HG03175 (cell line): Measurements from ENCODE around the gene KRTAP4-4.
A peak's percentile ranks its signal among the peaks of the same experiment; 100 is the strongest.
"Not testable (repeated sequence)": the region's sequence is repeated elsewhere in the genome, so short reads cannot be mapped to it uniquely, and the experiment has no call there.

Source experiments
- ATAC-seq: cut with Tn5 transposase; IDR thresholded peaks from one replicate; pipeline ENCODE4 v1.9.1; 2021; ENCODE audit warnings: mild to moderate bottlenecking, moderate library complexity; ENCODE audit not compliant: unreplicated experiment

KRTAP4-4 gene

GRCh38 chr17:41160648-41161047 is at the start of gene KRTAP4-4:
Gene KRTAP4-4 (minus strand): TSS chr17:41160748. CDS start chr17:41160691, 57 bp downstream.
- no peak for ATAC-seq

DNA sequence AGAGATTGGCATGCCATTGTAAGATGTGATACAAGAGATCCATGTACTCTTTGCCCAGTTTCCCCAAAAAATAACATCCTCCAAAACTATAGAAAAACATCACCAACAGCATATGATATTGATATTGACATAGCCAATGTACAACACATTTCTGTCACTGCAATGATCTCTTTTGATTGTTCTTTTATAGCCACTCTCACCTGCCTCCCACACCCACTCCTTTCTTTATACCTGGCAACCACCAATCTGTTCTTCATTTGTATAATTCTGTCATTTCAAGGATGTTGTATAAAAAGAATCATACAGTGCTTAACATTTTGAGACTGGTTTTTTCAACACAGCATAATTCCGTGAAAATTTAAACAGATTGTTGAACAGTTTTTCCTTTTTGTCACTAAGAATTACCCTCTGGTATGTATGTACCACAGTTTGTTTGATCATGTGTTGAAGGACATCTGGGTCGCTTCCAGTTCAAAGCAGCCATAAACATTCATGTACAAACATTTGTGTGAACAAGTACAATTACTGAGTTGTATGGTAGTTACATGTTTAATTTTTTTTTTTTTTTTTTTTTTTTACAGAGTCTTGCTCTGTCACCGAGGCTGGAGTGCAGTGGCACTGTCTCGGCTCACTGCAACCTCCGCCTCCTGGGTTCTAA is 39.0 kb upstream of the KRTAP4-4 start:
- no peak for ATAC-seq

DNA sequence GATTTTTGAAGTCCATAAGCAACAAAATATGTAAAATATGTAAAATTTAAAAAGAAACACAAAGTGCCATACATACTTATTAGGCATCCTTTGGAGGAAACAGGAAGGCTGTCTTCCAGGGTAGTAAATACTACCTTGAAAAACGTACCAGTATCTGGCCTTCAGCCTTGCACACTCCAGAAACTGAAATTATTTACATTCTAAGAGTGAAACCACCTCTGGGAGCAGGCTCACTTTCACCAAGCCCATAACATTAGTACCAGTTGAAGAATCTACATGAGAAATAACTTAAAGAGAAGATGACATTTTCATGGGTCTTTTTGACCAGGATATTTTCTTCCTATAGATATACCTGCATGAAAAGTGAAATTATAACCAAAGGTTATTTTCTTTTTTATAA is 35.5 kb upstream of the KRTAP4-4 start:
- no peak for ATAC-seq

DNA sequence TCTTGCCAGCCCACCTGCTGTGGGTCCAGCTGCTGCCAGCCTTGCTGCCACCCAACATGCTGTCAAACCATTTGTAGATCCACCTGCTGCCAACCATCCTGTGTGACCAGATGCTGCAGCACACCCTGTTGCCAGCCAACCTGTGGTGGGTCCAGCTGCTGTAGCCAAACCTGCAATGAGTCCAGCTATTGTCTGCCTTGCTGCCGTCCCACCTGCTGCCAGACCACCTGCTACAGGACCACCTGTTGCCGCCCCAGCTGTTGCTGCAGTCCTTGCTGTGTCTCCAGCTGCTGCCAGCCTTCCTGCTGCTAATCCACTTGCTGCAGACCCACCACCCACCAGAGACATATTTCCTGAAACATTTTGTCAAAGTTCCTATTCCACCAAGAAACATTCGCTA is 29.8 kb upstream of the KRTAP4-4 start:
- ATAC-seq, result no peak

- not testable (repeated sequence) for ATAC-seq
Measured at GRCh38 chr17:41189837-41190318, 29.3 kb upstream of the KRTAP4-4 start, which contains the start of gene KRTAP9-1. Gene KRTAP9-1 (plus strand): TSS chr17:41189887. CDS start chr17:41189887, 0 bp downstream.

DNA sequence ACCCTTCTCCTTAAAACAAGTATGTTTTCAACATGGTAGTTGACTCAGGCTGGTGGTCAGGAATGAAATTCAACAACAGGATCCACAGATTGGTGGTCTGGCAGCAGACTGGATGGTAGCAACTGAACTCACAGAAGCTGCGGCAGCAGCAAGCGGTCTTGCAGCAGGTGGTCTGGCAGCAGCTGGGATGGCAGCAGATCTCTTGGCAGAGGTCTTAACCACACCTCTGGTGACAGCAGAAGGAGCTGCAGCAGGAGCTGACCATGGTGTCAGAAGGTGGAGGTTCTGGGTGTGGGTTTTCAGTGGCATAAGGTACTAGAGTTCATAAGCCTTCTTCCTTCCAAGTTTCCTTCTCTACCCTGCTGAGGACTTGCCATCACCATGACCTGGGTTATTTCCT is 26.3 kb upstream of the KRTAP4-4 start:
- no peak for ATAC-seq

DNA sequence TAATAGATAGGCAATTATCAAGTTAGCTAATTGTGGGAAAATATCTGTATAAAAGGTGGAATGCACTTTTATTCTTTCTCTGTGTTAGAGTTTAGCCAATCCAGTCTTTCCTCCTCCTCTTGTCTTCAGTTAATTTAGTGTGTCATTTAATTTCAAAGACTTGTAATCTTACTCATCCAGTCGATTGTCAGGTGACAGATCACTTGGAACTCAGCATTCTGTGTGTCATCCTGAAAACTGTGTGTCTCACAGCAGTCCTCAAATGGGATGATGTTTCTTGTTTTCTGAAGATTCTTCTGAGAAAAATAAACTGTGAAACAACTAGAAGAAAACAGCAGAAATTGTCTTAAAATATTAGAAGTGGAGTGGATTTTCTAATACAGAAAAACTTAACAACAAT is 24.5 kb upstream of the KRTAP4-4 start:
- ATAC-seq, result no peak

- ATAC-seq, result no peak
Measured at GRCh38 chr17:41184480-41184961, 24.0 kb upstream of the KRTAP4-4 start, which contains the start of gene KRTAP4-1. Gene KRTAP4-1 (minus strand): TSS chr17:41184911. CDS start chr17:41184854, 57 bp downstream.

GRCh38 chr17:41178843-41179616 is 18.5 kb upstream of the KRTAP4-4 start:
- no peak for ATAC-seq

DNA sequence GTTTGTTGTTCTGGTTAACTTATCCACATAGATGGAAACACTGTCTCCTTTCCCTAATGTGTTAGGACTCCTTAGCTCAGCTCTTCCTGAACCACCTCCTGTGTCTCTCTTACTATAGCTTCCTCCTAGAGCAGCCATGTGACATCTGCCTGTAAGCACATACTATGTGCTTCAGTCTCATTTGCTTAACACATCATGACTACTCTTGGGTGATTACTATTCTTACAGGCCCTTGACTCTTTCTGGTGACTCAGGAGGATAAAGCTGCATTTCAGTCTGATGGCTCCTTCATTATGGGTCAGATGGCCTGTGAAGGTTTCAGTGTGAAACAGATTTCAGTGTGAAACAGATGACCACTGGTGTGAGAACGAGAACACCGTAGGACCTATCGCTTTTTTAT is 17.8 kb upstream of the KRTAP4-4 start:
- ATAC-seq, result no peak

- ATAC-seq, result no peak
Measured at GRCh38 chr17:41177727-41178271, 17.3 kb upstream of the KRTAP4-4 start, which contains the start of gene KRTAP4-2. Gene KRTAP4-2 (minus strand): TSS chr17:41178221. CDS start chr17:41178164, 57 bp downstream.

- ATAC-seq, result peak; percentile 50
Measured at GRCh38 chr17:41176744-41177387, 16.3 kb upstream of the KRTAP4-4 start.

GRCh38 chr17:41171886-41172285 is 11.3 kb upstream of the KRTAP4-4 start:
- no peak for ATAC-seq

GRCh38 chr17:41168121-41168520 is 7.6 kb upstream of the KRTAP4-4 start, which contains the start of gene KRTAP4-3:
Gene KRTAP4-3 (minus strand): TSS chr17:41168221. CDS start chr17:41168172, 49 bp downstream.
- ATAC-seq, result no peak

DNA sequence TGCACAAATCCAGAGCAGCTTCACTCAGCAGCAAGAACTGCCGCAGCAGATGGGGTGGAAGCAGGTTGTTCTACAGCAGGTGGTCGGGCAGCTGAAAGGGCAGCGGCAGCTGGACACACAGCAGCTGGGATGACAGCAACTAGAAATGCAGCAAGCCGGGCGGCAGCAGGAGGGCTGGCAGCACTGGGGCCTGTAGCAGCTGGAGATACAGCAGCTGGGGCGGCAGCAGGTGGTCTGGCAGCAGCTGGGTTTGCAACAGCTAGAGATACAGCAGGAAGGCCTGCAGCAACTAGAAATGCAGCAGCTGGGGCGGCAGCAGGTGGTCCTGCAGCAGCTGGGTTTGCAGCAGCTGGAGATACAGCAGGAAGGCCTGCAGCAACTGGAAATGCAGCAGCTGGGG is 7.0 kb upstream of the KRTAP4-4 start:
- ATAC-seq, result no peak

DNA sequence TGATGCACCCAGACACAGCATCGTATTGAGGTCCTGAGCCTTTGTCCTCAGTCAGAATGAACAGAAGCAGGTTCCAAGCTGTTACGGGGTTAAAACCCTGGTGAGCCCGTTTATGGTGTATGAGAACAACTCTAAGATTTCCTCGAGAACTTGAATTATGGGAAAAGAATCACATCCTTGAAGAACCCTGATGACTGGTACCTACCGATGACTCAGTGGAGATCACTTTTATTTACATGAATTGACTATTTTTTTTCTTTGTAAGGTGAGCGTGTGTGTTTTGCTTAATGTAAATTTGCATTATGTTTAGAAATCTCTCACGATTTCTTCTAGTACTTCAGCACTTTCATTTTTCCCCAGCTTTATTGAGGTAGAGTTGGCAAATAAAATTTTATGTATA is 3.3 kb upstream of the KRTAP4-4 start:
- no peak for ATAC-seq

GRCh38 chr17:41160190-41160589 is 358 bp downstream of the KRTAP4-4 start:
- not testable (repeated sequence) for ATAC-seq

GRCh38 chr17:41153856-41154255 is 6.7 kb downstream of the KRTAP4-4 start:
- ATAC-seq, result no peak

- ATAC-seq, result no peak
Measured at GRCh38 chr17:41151525-41151924, 9.0 kb downstream of the KRTAP4-4 start.

GRCh38 chr17:41150026-41150425 is 10.5 kb downstream of the KRTAP4-4 start:
- no peak for ATAC-seq

DNA sequence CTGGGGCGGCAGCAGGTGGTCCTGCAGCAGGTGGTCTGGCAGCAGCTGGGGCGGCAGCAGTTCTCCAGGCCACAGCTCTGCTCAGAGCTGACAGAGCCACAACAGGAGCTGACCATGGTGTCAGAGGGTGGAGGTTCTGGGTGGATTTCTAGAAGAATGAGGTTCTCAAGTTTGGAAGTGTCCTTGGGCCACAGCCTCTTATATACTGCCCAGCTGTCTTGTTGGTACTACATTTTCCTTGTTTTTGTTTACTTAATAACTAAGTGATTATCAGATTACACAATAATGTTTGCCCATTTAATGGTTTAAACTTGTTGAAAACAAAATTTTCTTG is 10.9 kb downstream of the KRTAP4-4 start, which contains the start of gene KRTAP4-5:
Gene KRTAP4-5, minus strand, starts transcription at position 174 of the 334 bp plus-strand sequence. Its CDS starts 58 bp downstream, at position 116.
- ATAC-seq, result no peak
